ENCODE measurements around the gene PLOD1. TPM values are rescaled to one million over a fixed set of nuclear protein-coding genes. Genes with fewer than 3 reads are reported as not detected.

The PLOD1 gene
- total and polyA plus RNA-seq, 2 donors (not counting 1 experiment from before 2014, with no cell fraction given), result 210 to 278 TPM

GRCh38 chr1:11991969-11992676 is 57.6 kb downstream of the PLOD1 start:
- H3K9me3 ChIP-seq (ENCODE audit: control insufficient read depth, insufficient read depth, low read depth, low read length), result no peaks in the 10 kb centered on the region
- H3K36me3 ChIP-seq (ENCODE audit: control insufficient read depth, insufficient read depth, low read length), result peaks cover 16% of the 10 kb centered on the region
- TF ChIP-seq EZH2 (IDR thresholded peaks at IDR 0.05; ENCODE audit: low read length, missing control alignments), result no peak
- TF ChIP-seq, protein P1, sequence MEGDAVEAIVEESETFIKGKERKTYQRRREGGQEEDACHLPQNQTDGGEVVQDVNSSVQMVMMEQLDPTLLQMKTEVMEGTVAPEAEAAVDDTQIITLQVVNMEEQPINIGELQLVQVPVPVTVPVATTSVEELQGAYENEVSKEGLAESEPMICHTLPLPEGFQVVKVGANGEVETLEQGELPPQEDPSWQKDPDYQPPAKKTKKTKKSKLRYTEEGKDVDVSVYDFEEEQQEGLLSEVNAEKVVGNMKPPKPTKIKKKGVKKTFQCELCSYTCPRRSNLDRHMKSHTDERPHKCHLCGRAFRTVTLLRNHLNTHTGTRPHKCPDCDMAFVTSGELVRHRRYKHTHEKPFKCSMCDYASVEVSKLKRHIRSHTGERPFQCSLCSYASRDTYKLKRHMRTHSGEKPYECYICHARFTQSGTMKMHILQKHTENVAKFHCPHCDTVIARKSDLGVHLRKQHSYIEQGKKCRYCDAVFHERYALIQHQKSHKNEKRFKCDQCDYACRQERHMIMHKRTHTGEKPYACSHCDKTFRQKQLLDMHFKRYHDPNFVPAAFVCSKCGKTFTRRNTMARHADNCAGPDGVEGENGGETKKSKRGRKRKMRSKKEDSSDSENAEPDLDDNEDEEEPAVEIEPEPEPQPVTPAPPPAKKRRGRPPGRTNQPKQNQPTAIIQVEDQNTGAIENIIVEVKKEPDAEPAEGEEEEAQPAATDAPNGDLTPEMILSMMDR (conservative IDR thresholded peaks at IDR 0.05 in 1 of 2, IDR thresholded peaks at IDR 0.05 in 1 of 2; ENCODE audit: low read depth in 1 of 2, low read length in 2 of 2), result no peak
- no peak overlapping the region for H3K27ac ChIP-seq (ENCODE audit: insufficient read depth, low read length)
- peaks cover 3% of the 10 kb centered on the region for H3K79me2 ChIP-seq (ENCODE audit: control insufficient read depth, insufficient read depth, low read length)
- H3K4me3 ChIP-seq (replicated peaks in 1 of 4; ENCODE audit: control extremely low read depth in 1 of 4, insufficient read depth in 1 of 4, low read depth in 3 of 4, low read length in 4 of 4), result no peak overlapping the region
- DNase-seq (ENCODE audit: low read depth in 2 of 2), result no peak
- no peak overlapping the region for H3K9ac ChIP-seq (ENCODE audit: insufficient read depth, low read length)
- H3K4me2 ChIP-seq (ENCODE audit: extremely low read depth, insufficient read depth, low read length), result no peak overlapping the region
- no peaks in the 10 kb centered on the region for H3K4me1 ChIP-seq (ENCODE audit: control insufficient read depth, extremely low read depth, insufficient read depth, low read length)
- no peaks in the 10 kb centered on the region for H4K20me1 ChIP-seq (ENCODE audit: control insufficient read depth, extremely low read depth, insufficient read depth, low read length)
- H3K27me3 ChIP-seq (ENCODE audit: control insufficient read depth, insufficient read depth, low read length), result no peaks in the 10 kb centered on the region
- H2AFZ ChIP-seq (ENCODE audit: low read length), result no peak overlapping the region

GRCh38 chr1:11997081-11997850 is 62.7 kb downstream of the PLOD1 start:
- H3K27ac ChIP-seq (ENCODE audit: insufficient read depth, low read length), result no peak overlapping the region
- H3K9me3 ChIP-seq (ENCODE audit: control insufficient read depth, insufficient read depth, low read depth, low read length), result no peaks in the 10 kb centered on the region
- H3K4me3 ChIP-seq (replicated peaks in 1 of 4; ENCODE audit: control extremely low read depth in 1 of 4, insufficient read depth in 1 of 4, low read depth in 3 of 4, low read length in 4 of 4), result no peak overlapping the region
- no peak overlapping the region for H3K4me2 ChIP-seq (ENCODE audit: extremely low read depth, insufficient read depth, low read length)
- H2AFZ ChIP-seq (ENCODE audit: low read length), result no peak overlapping the region
- peaks cover 24% of the 10 kb centered on the region for H3K36me3 ChIP-seq (ENCODE audit: control insufficient read depth, insufficient read depth, low read length)
- DNase-seq (ENCODE audit: low read depth in 2 of 2), result no peak
- no peaks in the 10 kb centered on the region for H3K4me1 ChIP-seq (ENCODE audit: control insufficient read depth, extremely low read depth, insufficient read depth, low read length)
- H3K9ac ChIP-seq (ENCODE audit: insufficient read depth, low read length), result no peak overlapping the region
- no peaks in the 10 kb centered on the region for H4K20me1 ChIP-seq (ENCODE audit: control insufficient read depth, extremely low read depth, insufficient read depth, low read length)
- H3K79me2 ChIP-seq (ENCODE audit: control insufficient read depth, insufficient read depth, low read length), result no peaks in the 10 kb centered on the region
- H3K27me3 ChIP-seq (ENCODE audit: control insufficient read depth, insufficient read depth, low read length), result no peaks in the 10 kb centered on the region
- no peak for TF ChIP-seq EZH2 (IDR thresholded peaks at IDR 0.05; ENCODE audit: low read length, missing control alignments)
- TF ChIP-seq, protein P1 (conservative IDR thresholded peaks at IDR 0.05 in 1 of 2, IDR thresholded peaks at IDR 0.05 in 1 of 2; ENCODE audit: low read depth in 1 of 2, low read length in 2 of 2), result no peak

DNA sequence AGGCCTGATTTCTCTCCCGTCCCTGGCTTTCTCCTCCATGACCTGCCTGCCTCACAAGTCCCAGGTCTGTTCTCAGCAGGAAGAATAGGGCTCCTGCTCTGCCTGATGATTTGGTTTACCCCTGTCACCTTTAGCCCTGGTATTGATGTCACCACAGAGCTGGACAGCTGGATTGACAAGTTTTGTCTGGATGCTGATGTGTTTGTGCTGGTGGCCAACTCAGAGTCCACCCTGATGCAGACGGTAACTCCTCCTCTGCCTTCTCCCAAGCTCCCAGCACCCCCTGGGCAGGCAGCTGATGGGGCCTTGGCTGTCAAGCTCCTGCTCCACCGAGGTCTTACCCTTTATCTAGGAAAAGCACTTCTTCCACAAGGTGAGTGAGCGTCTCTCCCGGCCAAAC is 64.1 kb downstream of the PLOD1 start:
- no peak for TF ChIP-seq EZH2 (IDR thresholded peaks at IDR 0.05; ENCODE audit: low read length, missing control alignments)
- TF ChIP-seq, protein P1 (conservative IDR thresholded peaks at IDR 0.05 in 1 of 2, IDR thresholded peaks at IDR 0.05 in 1 of 2; ENCODE audit: low read depth in 1 of 2, low read length in 2 of 2), result no peak
- H3K79me2 ChIP-seq (ENCODE audit: control insufficient read depth, insufficient read depth, low read length), result no peaks in the 10 kb centered on the region
- peaks cover 25% of the 10 kb centered on the region for H3K36me3 ChIP-seq (ENCODE audit: control insufficient read depth, insufficient read depth, low read length)
- no peak overlapping the region for H3K9ac ChIP-seq (ENCODE audit: insufficient read depth, low read length)
- no peak overlapping the region for H3K4me3 ChIP-seq (replicated peaks in 1 of 4; ENCODE audit: control extremely low read depth in 1 of 4, insufficient read depth in 1 of 4, low read depth in 3 of 4, low read length in 4 of 4)
- no peaks in the 10 kb centered on the region for H3K4me1 ChIP-seq (ENCODE audit: control insufficient read depth, extremely low read depth, insufficient read depth, low read length)
- H2AFZ ChIP-seq (ENCODE audit: low read length), result no peak overlapping the region
- no peaks in the 10 kb centered on the region for H3K9me3 ChIP-seq (ENCODE audit: control insufficient read depth, insufficient read depth, low read depth, low read length)
- DNase-seq (ENCODE audit: low read depth in 2 of 2), result no peak
- no peaks in the 10 kb centered on the region for H4K20me1 ChIP-seq (ENCODE audit: control insufficient read depth, extremely low read depth, insufficient read depth, low read length)
- H3K4me2 ChIP-seq (ENCODE audit: extremely low read depth, insufficient read depth, low read length), result no peak overlapping the region
- H3K27me3 ChIP-seq (ENCODE audit: control insufficient read depth, insufficient read depth, low read length), result no peaks in the 10 kb centered on the region
- H3K27ac ChIP-seq (ENCODE audit: insufficient read depth, low read length), result no peak overlapping the region
